Activated CD4-positive, alpha-beta memory T cell treated with anti-CD3 and anti-CD28 coated beads, Interleukin-2, amount 10 ng/mL, durations not matched to agents 7 days and 5 days (primary cell): ENCODE measurements around the gene SESN1. TPM values are rescaled to one million over a fixed set of nuclear protein-coding genes. Genes with fewer than 3 reads are reported as not detected.
A peak's percentile ranks its signal among the peaks of the same experiment; 100 is the strongest.

Experiments
- CTCF ChIA-PET: fragments of 350-600 bp; sonication (Branson Sonifier 250); formaldehyde crosslinking; loops from one replicate; lab custom pipeline; 2021; ENCODE audit warnings: antibody characterized with exemption, inconsistent platforms; lab: Charles Lee
- POLR2A ChIA-PET: fragments of 350-600 bp; sonication (Branson Sonifier 250); formaldehyde crosslinking; loops from one replicate; lab custom pipeline; 2021; ENCODE audit warnings: antibody characterized with exemption; lab: Charles Lee
- DNase-seq: peaks from one replicate; pipeline ENCODE4 v3.0.0-alpha.2; 2020
- H3K27ac Mint-ChIP-seq: one replicate; pipeline ENCODE4 v1.8.0; 2021; ENCODE audit warnings: mild to moderate bottlenecking, mixed read lengths
- H3K27me3 Mint-ChIP-seq: one replicate; pipeline ENCODE4 v1.8.0; 2021; ENCODE audit warnings: mixed read lengths
- H3K36me3 Mint-ChIP-seq: one replicate; pipeline ENCODE4 v1.8.0; 2021; ENCODE audit warnings: low read depth, mixed read lengths
- H3K4me1 Mint-ChIP-seq: one replicate; pipeline ENCODE4 v1.8.0; 2021; ENCODE audit warnings: mixed read lengths
- H3K4me3 Mint-ChIP-seq: one replicate; pipeline ENCODE4 v1.8.0; 2021; ENCODE audit warnings: mild to moderate bottlenecking, mixed read lengths
- H3K9me3 Mint-ChIP-seq: one replicate; pipeline ENCODE4 v1.8.0; 2021; ENCODE audit warnings: mixed read lengths
- total RNA-seq, 2 experiments: library from RNA; stranded (reverse); gene quantifications; one replicate each; pipeline ENCODE4 v1.2.3, GENCODE V29; 2021

SESN1 gene
- total RNA-seq, 2 experiments from 2014 or later, result 22.9 to 23.0 TPM

GRCh38 chr6:109015176-109015575 lies 79.5 kb downstream of the SESN1 start:
- Mint-ChIP-seq H3K27ac (no peak overlapping the region), H3K4me3 (no peak overlapping the region), H3K27me3 (peaks cover 3% of the 10 kb centered on the region), H3K9me3 (no peaks in the 10 kb centered on the region), H3K4me1 (peaks cover 21% of the 10 kb centered on the region), H3K36me3 (no peaks in the 10 kb centered on the region)
- DNase-seq, result no peak
- ChIA-PET POLR2A (interaction anchor here (0.9 kb wide), 1 partner anchor 74 kb away, joined by 3 read pairs; no protein-coding TSS in a partner anchor), CTCF (interaction anchor here (0.7 to 1.2 kb wide), 2 partner anchors 58 to 101 kb away, joined by 3 read pairs; no protein-coding TSS in a partner anchor)

GRCh38 chr6:109014606-109015005 lies 80.0 kb downstream of the SESN1 start:
- CTCF ChIA-PET, result interaction anchor here (0.7 to 1.2 kb wide), 3 partner anchors 21 to 100 kb away, joined by 3 read pairs; no protein-coding TSS in a partner anchor
- DNase-seq, result no peak
- no peaks in the 10 kb centered on the region for H3K9me3 Mint-ChIP-seq
- no peak overlapping the region for H3K27ac Mint-ChIP-seq
- no peaks in the 10 kb centered on the region for H3K36me3 Mint-ChIP-seq
- peaks cover 24% of the 10 kb centered on the region for H3K4me1 Mint-ChIP-seq
- POLR2A ChIA-PET, result interaction anchor here (0.9 kb wide), 1 partner anchor 75 kb away, joined by 3 read pairs; no protein-coding TSS in a partner anchor
- no peak overlapping the region for H3K4me3 Mint-ChIP-seq
- H3K27me3 Mint-ChIP-seq, result peaks cover 3% of the 10 kb centered on the region

GRCh38 chr6:109013656-109014305 lies 80.9 kb downstream of the SESN1 start:
- H3K4me1 Mint-ChIP-seq, result peaks cover 23% of the 10 kb centered on the region
- ChIA-PET CTCF (interaction anchor here (1.0 to 1.2 kb wide), 4 partner anchors 21 to 99 kb away, joined by 3 read pairs; no protein-coding TSS in a partner anchor), POLR2A (no interaction called here)
- peaks cover 3% of the 10 kb centered on the region for H3K27me3 Mint-ChIP-seq
- no peak overlapping the region for H3K27ac Mint-ChIP-seq
- H3K36me3 Mint-ChIP-seq, result no peaks in the 10 kb centered on the region
- H3K9me3 Mint-ChIP-seq, result no peaks in the 10 kb centered on the region
- DNase-seq, result no peak
- no peak overlapping the region for H3K4me3 Mint-ChIP-seq

- POLR2A ChIA-PET, result interaction anchor here (0.7 to 3.7 kb wide), 5 partner anchors 25 to 90 kb away, joined by 3 to 16 read pairs (median 3); partner anchors contain the start of gene SESN1
- H3K4me3 Mint-ChIP-seq, result no peak overlapping the region
- H3K4me1 Mint-ChIP-seq, result peaks cover 40% of the 10 kb centered on the region
- no peak overlapping the region for H3K27ac Mint-ChIP-seq
- H3K9me3 Mint-ChIP-seq, result no peaks in the 10 kb centered on the region
- DNase-seq, result no peak
- peaks cover 9% of the 10 kb centered on the region for H3K36me3 Mint-ChIP-seq
- peaks cover 8% of the 10 kb centered on the region for H3K27me3 Mint-ChIP-seq
- CTCF ChIA-PET, result interaction anchor here (1.1 kb wide), 1 partner anchor 144 kb away, joined by 3 read pairs; no protein-coding TSS in a partner anchor
Measured at GRCh38 chr6:109010705-109011102, 83.9 kb downstream of the SESN1 start.

DNA sequence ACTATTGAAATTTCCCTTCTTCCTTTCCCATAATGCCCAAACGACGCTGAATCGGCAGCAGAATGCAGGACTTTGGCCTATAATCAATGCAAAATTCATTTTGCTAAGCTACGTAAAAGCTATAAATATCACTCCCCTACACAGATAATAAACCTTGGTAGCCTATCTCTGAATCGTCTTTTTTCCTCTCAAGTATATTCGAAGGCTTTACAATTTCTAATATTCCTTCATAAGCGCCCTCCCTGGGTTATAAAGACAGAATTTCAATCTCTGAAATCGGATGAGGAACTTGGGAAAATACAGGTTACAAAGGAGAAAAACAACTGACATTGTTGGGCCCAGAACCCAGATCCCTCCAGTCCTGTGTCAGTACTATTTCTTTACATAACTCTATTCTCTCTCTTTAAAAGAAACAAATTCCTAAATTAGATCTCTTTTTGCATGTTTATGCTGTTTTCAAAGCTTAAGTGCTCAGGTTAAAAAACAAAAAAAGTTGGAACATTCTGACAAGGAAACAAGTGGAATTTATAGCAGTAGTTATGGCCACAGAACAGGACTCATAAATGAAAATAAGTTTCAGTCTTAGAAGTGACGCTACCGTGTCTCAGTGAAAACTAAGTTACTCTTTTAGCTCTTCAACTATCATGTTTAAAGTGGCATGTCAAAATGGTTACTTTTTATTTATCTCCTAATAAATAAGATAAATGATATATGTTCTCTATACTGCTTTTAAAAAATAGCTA lies 84.5 kb downstream of the SESN1 start:
- no peaks in the 10 kb centered on the region for H3K9me3 Mint-ChIP-seq
- no peak for DNase-seq
- peaks cover 40% of the 10 kb centered on the region for H3K4me1 Mint-ChIP-seq
- H3K36me3 Mint-ChIP-seq, result peaks cover 9% of the 10 kb centered on the region
- peaks cover 8% of the 10 kb centered on the region for H3K27me3 Mint-ChIP-seq
- H3K27ac Mint-ChIP-seq, result peak overlapping the region; percentile 72
- ChIA-PET POLR2A (interaction anchor here (0.7 to 3.7 kb wide), 14 partner anchors 19 to 481 kb away, joined by 3 to 16 read pairs (median 5); partner anchors contain the start of genes CEP57L1 and SESN1), CTCF (interaction anchor here (0.9 to 1.1 kb wide), 3 partner anchors 117 to 468 kb away, joined by 3 read pairs; no protein-coding TSS in a partner anchor)
- H3K4me3 Mint-ChIP-seq, result peak overlapping the region; percentile 88

- ChIA-PET POLR2A (interaction anchor here (0.7 to 3.7 kb wide), 15 partner anchors 20 to 482 kb away, joined by 3 to 16 read pairs (median 3); partner anchors contain the start of genes CEP57L1 and SESN1), CTCF (interaction anchor here (0.9 to 1.0 kb wide), 2 partner anchors 116 to 468 kb away, joined by 3 read pairs; no protein-coding TSS in a partner anchor)
- Mint-ChIP-seq H3K9me3 (no peaks in the 10 kb centered on the region), H3K4me3 (peak overlapping the region; percentile 88), H3K27ac (peak overlapping the region; percentile 72), H3K27me3 (peaks cover 8% of the 10 kb centered on the region), H3K4me1 (peaks cover 39% of the 10 kb centered on the region), H3K36me3 (peaks cover 9% of the 10 kb centered on the region)
- DNase-seq, result peak; percentile 92
Measured at GRCh38 chr6:109009236-109009961, 85.2 kb downstream of the SESN1 start.

GRCh38 chr6:109008537-109009235 lies 86.0 kb downstream of the SESN1 start:
- CTCF ChIA-PET, result interaction anchor here (1.0 kb wide), 1 partner anchor 467 kb away, joined by 3 read pairs; no protein-coding TSS in a partner anchor
- POLR2A ChIA-PET, result interaction anchor here (0.7 to 3.7 kb wide), 13 partner anchors 20 to 450 kb away, joined by 3 to 16 read pairs (median 7); partner anchors contain the start of genes CEP57L1 and SESN1
- DNase-seq, result peak; percentile 26
- Mint-ChIP-seq H3K4me1 (peaks cover 36% of the 10 kb centered on the region), H3K27me3 (peaks cover 8% of the 10 kb centered on the region), H3K4me3 (peak overlapping the region; percentile 87), H3K9me3 (no peaks in the 10 kb centered on the region), H3K36me3 (peaks cover 9% of the 10 kb centered on the region), H3K27ac (peak overlapping the region; percentile 76)

GRCh38 chr6:109008054-109008453 lies 86.6 kb downstream of the SESN1 start:
- DNase-seq, result no peak
- Mint-ChIP-seq H3K36me3 (peaks cover 9% of the 10 kb centered on the region), H3K4me3 (peak overlapping the region; percentile 87), H3K27ac (peak overlapping the region; percentile 38), H3K4me1 (peaks cover 37% of the 10 kb centered on the region), H3K9me3 (no peaks in the 10 kb centered on the region), H3K27me3 (peaks cover 8% of the 10 kb centered on the region)
- ChIA-PET POLR2A (interaction anchor here (0.7 to 3.7 kb wide), 11 partner anchors 28 to 450 kb away, joined by 3 to 16 read pairs (median 5); partner anchors contain the start of genes CEP57L1 and SESN1), CTCF (no interaction called here)

DNA sequence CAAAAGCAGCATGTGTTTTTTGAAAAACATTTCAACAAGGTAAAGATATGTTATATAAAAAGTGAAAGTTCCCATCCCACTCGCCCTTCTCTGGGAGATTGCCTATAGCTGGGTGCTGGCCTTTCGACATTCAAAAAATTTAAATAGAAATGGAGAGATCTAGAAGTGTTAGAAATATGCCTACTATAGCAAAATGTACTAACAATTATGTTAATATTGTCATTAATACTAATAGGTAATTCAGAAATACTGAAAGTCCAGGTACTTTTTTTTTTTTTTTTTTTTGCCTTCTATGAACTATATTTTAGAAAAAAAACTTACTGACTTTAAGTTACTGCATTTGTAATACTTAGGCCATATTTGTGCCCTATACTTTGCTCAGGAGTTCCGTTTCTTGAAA lies 87.1 kb downstream of the SESN1 start:
- Mint-ChIP-seq H3K36me3 (peaks cover 9% of the 10 kb centered on the region), H3K4me1 (peaks cover 37% of the 10 kb centered on the region), H3K4me3 (peak overlapping the region; percentile 87), H3K9me3 (no peaks in the 10 kb centered on the region), H3K27me3 (peaks cover 7% of the 10 kb centered on the region), H3K27ac (no peak overlapping the region)
- ChIA-PET CTCF (no interaction called here), POLR2A (interaction anchor here (0.7 to 3.7 kb wide), 8 partner anchors 29 to 449 kb away, joined by 3 to 16 read pairs (median 4); partner anchors contain the start of genes CEP57L1 and SESN1)
- DNase-seq, result no peak

- Mint-ChIP-seq H3K27ac (no peak overlapping the region), H3K36me3 (peaks cover 11% of the 10 kb centered on the region), H3K9me3 (no peaks in the 10 kb centered on the region), H3K27me3 (peaks cover 5% of the 10 kb centered on the region), H3K4me1 (peaks cover 44% of the 10 kb centered on the region), H3K4me3 (peak overlapping the region; percentile 38)
- ChIA-PET CTCF (no interaction called here), POLR2A (interaction anchor here (1.6 kb wide), 1 partner anchor 88 kb away, joined by 5 read pairs; the partner anchor contains the start of genes CEP57L1 and SESN1)
- DNase-seq, result no peak
Measured at GRCh38 chr6:109006818-109007217, 87.8 kb downstream of the SESN1 start.

DNA sequence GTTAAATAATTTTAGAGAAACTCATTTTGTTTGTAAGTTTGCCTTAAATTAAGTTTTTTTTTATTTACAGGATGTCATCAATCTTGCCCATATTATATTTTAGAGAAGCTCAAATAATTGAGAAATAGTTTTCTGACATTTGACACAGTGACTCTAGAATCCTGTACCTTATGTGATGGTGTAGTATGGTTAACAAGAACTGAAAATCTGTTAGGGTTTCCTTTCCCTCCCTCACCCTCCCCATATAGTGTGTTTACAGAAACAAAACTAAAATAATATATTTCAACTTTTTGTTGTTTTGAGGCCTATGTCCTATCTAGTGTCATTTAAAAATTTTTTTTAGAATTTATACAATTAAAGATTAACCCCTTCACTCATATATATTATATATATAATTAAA lies 91.8 kb downstream of the SESN1 start:
- ChIA-PET CTCF (no interaction called here), POLR2A (interaction anchor here (1.5 kb wide), 1 partner anchor 81 kb away, joined by 4 read pairs; no protein-coding TSS in a partner anchor)
- Mint-ChIP-seq H3K9me3 (no peaks in the 10 kb centered on the region), H3K36me3 (peaks cover 23% of the 10 kb centered on the region), H3K4me1 (peaks cover 28% of the 10 kb centered on the region), H3K27me3 (peaks cover 3% of the 10 kb centered on the region), H3K4me3 (no peak overlapping the region), H3K27ac (no peak overlapping the region)
- DNase-seq, result no peak
